Right kidney (tissue), 9 donors: ENCODE results near the gene KHDC4.

Experiments
- DNase-seq: peaks from one replicate; pipeline ENCODE4 v3.0.0-alpha.2; 2016
- long read RNA-seq, 8 donors: transcript quantifications; one replicate each; lab custom pipeline, GENCODE V29; 2026

KHDC4 gene
- long read RNA-seq, donor 1, partial matches to known transcripts, result 0 of 3 reads
- long read RNA-seq, donor 1, other reads (novel, unspliced or antisense), result 0 of 3 reads
- long read RNA-seq, donor 2, partial matches to known transcripts, result 0 of 2 reads
- long read RNA-seq, donor 2, other reads (novel, unspliced or antisense), result 0 of 2 reads
- long read RNA-seq, donor 3, partial matches to known transcripts, result 0 of 3 reads
- long read RNA-seq, donor 3, other reads (novel, unspliced or antisense), result 0 of 3 reads
- long read RNA-seq, donor 4, partial matches to known transcripts, result 0 of 3 reads
- long read RNA-seq, donor 4, other reads (novel, unspliced or antisense), result 0 of 3 reads
- long read RNA-seq, donor 5, transcript KHDC4-203 (14 exons, 2,947 nt), result major isoform, 5 of 6 reads
- long read RNA-seq, donor 5, partial matches to known transcripts, result 0 of 6 reads
- long read RNA-seq, donor 5, other reads (novel, unspliced or antisense), result 0 of 6 reads
- long read RNA-seq, donor 6, partial matches to known transcripts, result 39 of 40 reads
- long read RNA-seq, donor 6, other reads (novel, unspliced or antisense), result 0 of 40 reads
- long read RNA-seq, donor 7, partial matches to known transcripts, result 0 of 1 reads
- long read RNA-seq, donor 7, other reads (novel, unspliced or antisense), result 0 of 1 reads
- long read RNA-seq, donor 8, full-length matches to known transcripts, result 7 of 7 reads
- long read RNA-seq, donor 8, partial matches to known transcripts, result 0 of 7 reads
- long read RNA-seq, donor 8, other reads (novel, unspliced or antisense), result 0 of 7 reads

DNA sequence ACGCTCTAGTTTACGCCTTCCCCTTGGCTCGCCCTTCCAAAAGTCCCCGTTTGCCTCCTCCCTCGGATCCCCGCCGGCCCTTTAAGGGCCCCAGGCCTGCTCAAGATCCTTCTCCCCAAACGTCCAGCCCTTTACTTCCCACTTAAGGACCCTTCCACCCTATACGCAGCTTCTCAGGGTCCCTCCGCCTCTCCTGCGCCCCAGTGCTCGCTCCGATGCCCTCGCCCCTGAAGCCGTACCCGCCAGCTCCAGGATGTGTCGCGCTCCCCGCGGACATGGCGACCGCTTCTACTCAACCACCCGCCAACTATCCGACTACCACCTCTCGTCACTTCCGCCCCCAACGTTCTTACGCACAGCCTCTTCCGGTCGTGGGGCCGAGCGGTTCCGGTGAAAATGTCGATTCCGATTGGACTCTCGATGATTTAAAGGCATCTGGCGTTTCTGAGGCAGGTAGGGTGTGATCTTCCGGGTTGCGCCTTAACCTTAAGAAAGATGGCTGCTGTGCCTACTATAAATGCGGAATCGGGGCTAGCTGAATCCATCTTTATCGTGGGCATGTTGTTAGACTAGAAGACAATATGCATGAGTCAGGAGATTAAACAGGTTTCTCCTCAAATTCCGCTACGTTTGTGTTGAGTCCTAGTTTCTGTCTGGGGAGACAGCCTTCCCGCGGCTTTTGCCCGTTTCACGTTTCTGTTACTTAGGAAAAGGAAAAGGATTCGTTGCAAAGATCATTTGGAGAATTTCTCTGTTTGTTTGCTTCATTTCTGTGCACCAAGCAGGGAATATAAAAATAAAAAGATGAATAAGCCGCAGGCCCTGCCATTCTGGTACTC is at the start of gene KHDC4:
Gene KHDC4 (minus strand): TSS at position 317 of the 839 bp plus-strand sequence. CDS start 40 bp downstream, at position 277.
- DNase-seq, result peak; percentile 87

DNA sequence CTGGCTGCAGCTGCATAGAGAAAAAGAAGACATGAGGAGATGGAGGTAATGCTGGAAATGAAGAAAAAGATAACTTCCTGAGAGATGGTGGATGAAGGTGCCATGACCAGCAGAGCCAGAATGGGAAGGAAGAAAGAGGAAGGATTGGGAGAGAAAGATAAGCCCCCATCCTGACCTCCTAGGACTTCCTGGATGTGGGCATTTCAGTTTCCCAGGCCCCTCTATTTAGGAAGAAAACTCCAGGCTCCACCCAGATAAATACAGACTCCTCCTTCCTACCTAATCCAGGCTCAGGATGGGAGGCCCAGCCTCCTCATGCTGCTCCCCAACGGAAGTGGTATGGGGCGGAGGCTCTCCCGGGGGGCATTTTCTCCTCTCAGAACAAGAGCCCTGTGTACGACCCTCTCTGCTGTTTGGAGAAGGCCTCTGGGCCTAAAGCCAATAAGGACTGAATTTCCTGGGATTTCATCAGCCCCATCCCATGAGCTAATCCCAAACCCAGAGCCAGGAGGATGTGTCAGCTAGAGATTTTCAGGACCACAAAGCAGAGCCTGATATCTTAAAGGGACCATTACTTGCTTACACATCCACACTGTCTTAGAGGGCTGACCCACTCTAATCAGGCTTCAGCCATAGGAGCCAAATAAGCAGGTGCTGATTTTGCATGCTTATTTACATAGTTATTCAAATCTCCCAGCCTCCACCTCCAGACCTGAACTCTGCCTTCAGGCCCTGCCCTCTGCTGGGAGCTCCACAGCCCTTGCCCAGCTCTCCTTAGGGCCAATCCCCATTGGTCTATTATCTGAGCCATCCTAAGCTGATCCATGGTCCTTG is 49.2 kb upstream of the KHDC4 start:
- DNase-seq, result no peak

- no peak for DNase-seq
Measured at GRCh38 chr1:155982106-155982505, 47.9 kb upstream of the KHDC4 start.

- no peak for DNase-seq
Measured at GRCh38 chr1:155981266-155982088, 47.3 kb upstream of the KHDC4 start.

DNA sequence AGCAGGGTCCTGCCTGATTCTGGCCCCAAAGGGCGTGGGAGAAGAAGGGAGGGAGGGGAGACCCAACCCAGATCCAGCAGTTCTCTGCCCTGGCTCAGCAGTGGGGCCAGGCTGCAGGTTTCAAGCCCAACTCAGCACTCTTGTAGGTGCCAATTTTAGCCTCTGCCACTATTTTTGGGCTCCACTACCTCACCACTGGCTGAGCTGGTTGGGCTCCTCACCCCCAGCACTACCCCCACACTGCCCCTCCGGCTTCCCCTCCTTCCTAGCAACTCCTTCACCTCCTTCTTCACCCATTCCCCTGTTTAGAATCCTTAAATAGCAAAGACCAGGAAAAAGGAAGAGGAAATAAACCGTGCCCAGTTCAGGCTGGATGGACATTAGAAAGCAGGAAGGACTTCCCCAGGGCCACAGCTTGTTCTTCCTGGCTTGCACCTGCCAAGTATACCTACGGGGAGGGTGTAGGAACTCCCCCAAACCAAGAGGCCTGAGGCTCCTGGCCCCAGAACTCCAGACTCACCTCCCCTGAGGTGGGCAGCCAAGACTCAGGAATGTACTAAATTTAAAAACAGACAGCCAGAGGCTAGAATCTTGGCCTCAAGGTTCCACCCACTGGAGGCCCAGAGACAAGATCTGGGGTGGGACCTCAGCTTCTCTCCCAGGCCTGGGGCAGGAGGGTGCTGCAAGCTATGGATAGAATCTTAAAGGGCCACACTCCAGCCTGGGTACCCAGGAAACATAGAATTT is 45.6 kb upstream of the KHDC4 start:
- DNase-seq, result no peak

- DNase-seq, result no peak
Measured at GRCh38 chr1:155978973-155979429, 44.8 kb upstream of the KHDC4 start.

- peak; percentile 75 for DNase-seq
Measured at GRCh38 chr1:155978325-155978972, 44.2 kb upstream of the KHDC4 start, which contains the start of gene ARHGEF2. TSS of gene ARHGEF2 (minus strand) at chr1:155978547. CDS start at chr1:155978427, 120 bp downstream.

DNA sequence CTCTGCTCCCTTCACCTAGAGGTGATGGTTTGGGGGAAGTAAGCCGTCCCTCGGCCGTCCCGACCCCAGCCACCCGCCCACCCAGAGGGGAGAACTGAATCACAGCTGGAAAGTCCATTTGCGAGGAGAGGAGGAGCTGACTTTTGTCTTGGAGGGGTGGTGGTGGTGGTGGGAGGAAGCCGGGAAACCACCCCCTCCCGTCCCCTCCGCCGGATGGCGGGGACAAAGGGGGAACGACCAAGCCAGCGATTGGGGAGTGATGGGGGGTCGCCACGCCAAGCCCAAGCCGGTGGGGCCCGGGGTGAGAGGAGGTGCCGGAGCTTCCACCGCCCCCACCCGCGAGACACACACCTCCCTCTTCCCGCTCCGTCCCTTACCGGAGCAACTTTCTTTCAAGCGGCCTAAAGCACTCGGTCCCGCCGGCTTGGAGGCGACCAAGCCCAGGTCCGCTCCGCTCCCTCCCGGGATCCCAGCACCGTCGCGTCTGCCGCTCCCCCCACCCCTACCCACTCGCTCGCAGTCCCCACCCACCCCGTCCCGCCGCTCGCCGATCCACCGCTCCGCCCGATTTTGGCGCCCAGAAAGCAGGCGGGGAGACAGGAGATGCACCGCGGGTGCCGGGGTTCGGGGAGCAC is 43.6 kb upstream of the KHDC4 start:
- peak; percentile 75 for DNase-seq

DNA sequence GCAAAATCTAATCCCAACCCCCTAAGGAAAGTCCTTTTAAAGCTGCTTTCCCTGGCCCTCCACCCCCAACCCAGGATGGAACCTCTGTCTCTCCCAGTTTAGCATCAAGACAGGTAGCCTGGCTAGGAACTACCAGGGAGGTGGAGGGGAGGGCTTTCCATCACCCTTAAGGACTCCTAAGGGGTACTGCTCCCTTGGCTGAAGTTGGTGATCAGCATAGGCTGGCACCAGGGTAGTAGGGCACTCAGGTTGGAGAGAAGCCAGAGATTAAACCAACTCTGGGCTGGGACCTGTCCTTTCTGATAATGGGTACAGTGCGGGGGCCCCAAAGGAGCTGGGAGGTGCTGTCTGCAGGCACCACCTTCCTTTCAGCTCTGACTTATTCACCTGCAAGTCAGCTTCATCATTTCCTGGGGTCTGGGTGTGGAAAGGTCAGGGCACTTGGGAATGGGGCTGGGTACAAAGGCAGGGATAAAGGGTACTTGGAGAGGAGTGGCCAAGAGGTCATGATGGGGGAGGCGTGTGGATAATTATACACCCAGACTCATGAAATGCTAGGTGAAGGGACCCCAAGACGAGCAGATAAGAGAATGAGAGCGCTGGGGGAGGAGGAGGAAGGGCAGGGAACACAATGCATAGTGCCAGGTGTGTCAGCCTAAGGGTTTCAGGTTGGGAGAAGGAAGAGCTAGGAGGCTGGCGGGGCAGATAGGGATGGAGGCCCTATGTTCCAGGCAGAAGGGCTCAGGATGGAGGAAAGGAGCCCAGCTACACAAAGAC is 42.9 kb upstream of the KHDC4 start:
- DNase-seq, result no peak

DNA sequence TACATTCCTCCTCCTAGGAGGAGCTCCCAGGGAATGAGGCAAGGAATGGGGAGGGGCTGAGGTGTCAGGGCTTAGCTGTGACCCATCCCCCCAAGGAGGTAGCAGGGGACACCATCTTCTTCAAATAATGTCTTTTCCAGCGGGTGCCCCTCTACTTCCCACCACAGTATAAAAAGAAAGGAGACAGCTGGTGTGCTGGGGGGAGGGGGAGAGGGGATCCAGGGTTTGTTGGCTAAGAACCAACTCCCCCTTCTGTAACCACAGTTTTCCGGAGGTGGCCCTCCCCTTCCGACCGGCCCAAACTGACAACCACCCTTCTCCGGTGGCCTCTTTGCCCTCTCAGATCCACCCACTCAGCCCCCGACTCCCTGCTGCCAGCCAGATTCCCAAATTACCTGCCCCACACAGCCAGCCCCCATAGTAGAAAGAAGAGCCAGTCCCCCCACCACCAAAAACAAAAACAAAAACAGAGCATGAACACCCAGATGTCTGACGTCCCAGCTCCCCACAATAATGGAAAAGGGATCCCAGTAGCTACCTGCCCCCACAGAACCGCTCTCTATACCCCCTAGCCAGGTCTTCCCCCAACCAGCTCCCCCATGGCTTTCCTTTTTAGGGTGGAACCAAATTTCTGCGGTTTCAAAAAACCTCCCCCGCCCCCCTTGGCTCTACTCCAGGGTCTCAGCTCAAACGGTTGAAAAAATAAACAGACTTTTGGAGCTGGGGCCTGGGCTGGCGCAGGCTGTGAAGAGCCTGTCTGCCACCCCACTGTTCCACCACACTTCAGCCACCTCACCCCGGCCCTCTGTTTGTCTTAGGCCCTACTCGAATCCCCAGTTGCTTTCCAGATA is 42.1 kb upstream of the KHDC4 start:
- peak; percentile 56 for DNase-seq

DNA sequence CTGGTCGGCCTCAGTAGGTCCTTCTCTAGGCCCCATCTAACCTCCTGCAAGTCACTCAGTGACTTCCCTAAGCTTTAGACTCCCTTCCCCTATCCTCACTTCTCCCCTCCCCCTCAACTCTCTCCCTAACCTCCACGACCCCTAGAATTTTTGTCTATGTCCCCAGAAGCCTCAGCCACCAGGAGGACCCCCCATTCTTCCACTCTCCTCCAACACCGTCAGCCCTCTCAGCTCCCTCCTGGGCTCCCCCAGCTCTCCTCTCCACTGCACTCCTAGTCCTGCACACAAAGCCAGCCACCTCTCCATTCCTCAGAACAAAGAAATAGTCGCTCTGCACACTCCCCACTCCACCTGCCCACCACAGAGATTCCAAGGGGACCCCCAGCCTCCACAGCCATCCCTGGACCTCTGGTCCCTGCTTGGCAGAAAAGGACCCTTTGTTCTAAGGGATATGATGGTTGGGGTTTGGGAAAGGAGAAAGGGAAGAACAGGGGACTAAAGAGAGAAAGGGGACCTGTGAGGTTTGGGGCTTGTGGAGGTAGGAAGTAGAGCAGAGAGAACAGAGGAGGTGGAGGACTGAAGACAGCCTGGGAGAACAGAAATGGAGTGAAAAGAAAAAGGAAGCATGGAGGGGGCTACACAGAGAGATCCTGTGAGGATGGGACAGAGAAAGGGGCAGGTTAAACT is 41.3 kb upstream of the KHDC4 start:
- DNase-seq, result no peak

DNA sequence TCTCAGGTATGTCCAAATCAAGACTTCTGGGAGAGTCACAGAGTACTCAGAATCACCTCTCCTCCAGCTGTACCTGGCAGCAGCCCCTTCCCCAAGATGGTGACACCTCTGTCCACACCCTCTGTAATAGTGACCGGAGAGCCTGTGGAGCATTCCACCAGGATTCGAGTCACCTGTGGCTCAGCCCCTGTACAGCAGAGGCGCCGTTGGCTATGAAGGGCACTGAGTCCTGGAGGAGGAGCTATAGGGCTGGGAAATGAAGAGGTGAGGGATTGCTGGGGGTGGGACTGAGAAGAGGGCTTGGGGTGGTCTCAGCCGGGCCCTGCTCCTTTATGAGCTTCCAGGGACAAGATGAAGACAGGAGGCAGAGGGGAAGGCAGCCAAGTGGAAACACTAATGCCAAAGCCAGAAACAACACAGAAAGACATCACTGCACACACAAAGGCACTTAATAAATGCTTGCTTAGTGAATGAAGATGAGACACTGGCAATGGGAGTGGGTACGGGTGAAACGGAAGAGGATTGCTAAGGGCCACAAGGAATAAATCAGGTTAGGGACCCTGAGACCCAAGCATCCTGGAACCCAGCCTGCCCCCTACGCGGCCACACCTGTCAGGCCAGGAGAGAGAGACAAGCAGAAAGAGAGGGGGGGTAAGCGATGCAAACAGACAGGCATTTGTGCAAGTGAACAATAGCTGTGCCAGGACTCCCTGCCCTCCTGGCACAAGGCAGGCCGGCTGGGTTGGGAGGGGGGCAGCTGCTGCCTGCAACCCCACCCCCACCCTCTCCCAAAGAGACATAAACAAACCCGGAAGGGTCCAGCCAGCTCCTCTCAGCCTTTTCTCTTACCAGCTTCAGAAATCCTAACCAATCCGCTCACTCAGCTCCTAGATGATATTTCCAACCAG is 40.2 kb upstream of the KHDC4 start:
- no peak for DNase-seq

DNA sequence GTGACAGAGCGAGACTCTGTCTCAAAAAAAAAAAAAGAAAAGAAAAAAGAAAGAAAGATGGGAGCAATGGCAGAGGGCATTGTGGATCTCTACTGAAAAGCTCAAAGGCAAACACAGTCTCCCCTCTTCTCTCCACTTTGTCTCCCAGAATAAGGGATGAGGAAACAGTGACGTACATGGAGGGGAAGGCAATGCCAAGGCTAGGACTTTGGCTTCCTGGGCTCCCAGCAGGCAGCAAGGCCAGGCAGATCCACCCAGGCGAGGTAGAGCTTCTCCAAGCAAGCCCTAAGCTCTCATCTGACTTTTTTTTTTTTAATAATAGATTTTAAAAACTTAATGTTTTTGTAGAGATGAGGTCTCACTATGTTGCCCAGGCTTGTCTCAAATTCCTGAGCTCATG is 39.5 kb upstream of the KHDC4 start:
- no peak for DNase-seq

DNA sequence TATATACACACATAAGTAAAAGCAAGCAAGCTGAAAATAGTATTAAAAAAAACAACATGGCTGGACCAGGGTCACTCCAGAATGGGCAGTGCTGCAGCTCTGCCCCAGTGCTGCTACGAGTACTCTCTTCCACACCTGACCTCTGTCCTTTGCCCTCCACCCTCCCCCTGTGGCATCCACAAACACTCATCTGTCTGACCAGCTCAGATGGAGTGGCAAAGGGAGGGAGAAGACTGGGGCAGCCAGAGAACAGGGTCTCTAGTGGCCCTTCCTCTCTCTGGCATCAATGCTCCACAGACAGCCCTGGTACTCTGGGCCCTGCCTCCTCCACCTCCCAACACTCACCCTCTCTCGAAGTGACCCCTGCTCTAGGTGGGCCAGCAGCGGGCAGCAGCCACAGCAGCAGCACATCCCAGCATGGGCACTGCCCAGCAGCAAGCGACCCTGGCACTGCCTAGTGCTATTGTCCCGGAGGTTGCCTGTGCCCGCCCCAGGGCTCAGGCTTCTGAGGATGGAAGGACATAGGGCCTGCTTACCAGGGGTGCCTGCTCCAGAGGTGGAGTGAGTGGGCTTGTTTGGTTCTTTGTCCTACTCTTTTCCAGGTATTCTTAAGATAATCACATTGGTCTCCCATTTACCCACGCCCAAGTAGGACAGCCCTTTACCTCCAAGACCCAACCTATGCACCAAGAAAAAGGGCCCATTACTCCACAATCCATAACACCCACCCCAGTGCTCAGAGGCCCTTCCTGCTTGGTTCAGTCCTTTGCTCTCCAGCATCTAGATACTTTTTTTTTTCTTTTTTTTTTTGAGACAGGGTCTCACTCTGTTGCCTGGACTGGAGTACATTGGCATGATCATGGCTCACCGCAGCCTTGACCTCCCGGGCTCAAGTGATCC is 37.9 kb upstream of the KHDC4 start:
- DNase-seq, result no peak
